ENCODE data around the gene HEXD. TPM values are rescaled to one million over a fixed set of nuclear protein-coding genes. Genes with fewer than 3 reads are reported as not detected.
"Not testable (repeated sequence)": the region's sequence is repeated elsewhere in the genome, so short reads cannot be mapped to it uniquely, and the experiment has no call there.

The HEXD gene
- polyA plus RNA-seq, 3 donors = 25.8 to 29.9 (median 28.5) TPM

DNA sequence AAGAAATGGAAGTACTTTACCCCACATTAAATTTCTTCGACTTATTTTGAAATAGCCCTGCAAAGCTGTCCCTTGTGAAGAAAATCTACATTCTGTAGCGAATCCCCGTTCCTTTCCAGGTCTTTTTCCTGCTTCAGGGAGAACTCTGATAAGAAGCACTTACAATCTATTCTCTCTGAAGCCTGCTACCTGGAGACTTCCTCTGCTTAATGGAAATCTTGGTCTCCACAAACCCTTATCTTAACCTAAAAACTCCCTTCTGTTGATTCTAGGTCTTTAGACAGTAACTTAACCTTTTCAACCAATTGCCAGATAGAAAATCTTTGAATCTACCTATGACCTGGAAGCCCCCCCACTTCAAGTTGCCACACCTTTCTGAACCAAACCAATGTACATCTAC lies 34.0 kb downstream of the HEXD start:
- DNase-seq (ENCODE audit: low read depth in 3 of 3, low spot score in 2 of 3) = no peak

DNA sequence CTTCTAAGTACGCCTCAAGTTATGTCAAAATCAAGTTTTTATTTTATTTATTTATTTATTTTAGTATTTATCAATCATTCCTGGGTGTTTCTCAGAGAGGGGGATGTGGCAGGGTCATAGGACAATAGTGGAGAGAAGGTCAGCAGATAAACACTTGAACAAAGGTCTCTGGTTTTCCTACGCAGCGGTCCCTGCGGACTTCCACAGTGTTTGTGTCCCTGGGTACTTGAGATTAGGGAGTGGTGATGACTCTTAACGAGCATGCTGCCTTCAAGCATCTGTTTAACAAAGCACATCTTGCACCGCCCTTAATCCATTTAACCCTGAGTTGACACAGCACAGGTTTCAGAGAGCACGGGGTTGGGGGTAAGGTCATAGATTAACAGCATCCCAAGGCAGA lies 35.0 kb downstream of the HEXD start:
- DNase-seq (ENCODE audit: low read depth in 3 of 3, low spot score in 2 of 3) = not testable (repeated sequence)

GRCh38 chr17:82453706-82454105 lies 35.6 kb downstream of the HEXD start:
- DNase-seq (ENCODE audit: low read depth in 3 of 3, low spot score in 2 of 3) = not testable (repeated sequence)

DNA sequence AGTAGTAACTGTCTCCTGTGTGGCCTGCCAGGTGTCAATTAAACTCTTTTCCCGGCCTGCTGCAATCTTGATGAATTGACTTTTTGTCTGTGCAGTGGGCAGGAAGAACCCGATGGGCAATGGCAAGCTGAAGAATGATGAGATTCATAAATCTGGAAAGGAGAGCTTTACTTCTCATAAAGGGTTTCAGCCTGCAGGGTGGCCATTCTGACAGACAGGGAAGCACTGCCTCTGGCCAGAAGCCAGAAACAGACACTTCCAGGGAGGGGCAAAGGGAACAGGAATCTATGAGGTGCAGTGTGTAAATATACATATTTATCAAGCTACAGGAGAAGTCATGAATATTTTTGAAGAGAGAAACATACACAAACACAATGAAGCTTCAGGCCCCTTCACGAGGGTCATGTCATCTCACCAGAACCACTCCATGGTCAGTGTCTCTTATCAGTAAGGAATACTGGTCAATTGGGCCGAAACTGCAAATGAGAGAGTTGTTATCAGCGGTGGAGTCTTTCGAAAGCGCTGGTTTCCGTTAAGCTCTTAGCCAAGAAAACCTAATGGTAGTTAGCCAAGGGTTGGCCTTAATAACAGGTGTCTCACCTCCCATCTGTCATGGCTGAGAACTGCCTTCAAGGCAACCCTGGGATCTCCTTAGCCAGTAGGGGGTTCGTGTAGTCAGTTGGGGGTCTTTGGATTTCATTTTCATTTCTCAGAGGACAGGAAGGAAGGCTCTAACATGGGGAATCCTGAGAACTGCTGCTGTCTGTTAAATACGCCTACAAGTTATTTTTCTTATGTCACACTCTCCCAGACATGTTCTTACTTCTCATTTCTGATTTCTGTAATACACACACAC lies 39.2 kb downstream of the HEXD start:
- DNase-seq (ENCODE audit: low read depth in 3 of 3, low spot score in 2 of 3) = no peak

DNA sequence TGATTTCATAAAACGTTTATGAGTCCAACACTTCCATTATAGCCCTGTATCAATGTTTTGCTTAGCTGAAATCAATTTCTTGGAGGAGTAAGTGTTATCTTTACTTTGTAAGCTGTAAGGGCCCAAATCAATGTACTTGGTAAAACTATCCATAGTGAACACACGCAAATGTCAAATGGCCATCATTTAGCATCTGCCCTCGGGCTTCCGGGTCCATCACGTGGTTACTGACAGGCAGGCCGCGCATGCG lies 39.7 kb downstream of the HEXD start:
- DNase-seq (ENCODE audit: low read depth in 3 of 3, low spot score in 2 of 3) = peak in 1 of 3 donors; percentile 76

DNA sequence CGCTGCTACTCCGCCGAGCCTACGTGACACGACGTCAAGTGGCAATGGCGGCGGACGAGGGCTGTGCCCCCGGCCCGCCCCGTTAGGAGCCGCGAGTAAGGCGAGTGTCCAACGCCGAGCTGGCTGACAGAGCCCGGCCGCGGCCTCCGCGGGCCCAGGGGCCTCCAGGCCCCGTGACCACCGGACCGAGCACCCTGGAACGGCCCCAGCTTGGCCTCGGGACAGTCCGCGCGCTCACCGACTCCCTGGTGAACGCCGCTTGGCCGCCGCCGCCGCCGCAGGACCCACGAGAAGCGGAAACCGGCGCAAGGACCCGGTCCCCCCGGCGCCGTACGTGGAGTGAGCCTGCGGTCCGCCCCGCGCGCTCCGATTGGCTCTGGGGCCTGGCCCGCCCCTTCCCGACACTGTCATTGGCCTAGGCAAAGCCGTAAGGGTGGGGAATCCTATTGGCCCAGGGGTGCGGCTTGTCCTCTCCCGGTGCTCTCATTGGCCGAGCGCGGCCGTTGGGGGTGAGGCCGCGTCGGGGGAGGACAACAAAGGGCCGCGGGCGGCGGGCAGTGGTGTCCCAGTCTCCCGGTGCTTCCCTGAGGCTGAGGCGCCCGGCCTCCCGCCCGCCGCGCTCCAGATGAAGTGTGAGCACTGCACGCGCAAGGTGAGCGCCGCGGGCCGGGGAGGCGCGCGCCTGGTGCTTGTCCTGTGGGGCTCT lies 40.2 kb downstream of the HEXD start, which contains the start of gene NARF:
TSS of gene NARF (plus strand) at position 563 of the 706 bp plus-strand sequence. CDS start at position 626, 63 bp downstream.
- DNase-seq (ENCODE audit: low read depth in 3 of 3, low spot score in 2 of 3) = peak; percentile 86 to 96 (median 90)

GRCh38 chr17:82458885-82459424 lies 40.8 kb downstream of the HEXD start:
- DNase-seq (ENCODE audit: low read depth in 3 of 3, low spot score in 2 of 3) = no peak

DNA sequence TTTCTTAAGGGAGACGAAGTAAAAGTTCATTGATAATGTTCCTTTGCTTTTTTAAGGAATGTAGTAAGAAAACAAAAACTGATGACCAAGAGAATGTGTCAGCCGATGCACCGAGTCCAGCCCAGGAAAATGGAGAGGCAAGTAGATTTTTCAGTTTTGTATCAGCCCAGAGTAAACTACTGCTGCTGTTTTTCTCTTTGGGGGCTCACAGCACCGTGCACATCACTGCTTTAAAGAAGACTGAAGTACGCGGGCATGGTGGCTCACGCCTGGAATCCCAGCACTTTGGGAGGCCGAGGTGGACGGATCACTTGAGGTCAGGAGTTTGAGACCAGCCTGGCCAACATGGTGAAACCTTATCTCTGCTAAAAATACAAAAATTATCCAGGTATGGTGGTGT lies 41.8 kb downstream of the HEXD start:
- DNase-seq (ENCODE audit: low read depth in 3 of 3, low spot score in 2 of 3) = not testable (repeated sequence)

DNA sequence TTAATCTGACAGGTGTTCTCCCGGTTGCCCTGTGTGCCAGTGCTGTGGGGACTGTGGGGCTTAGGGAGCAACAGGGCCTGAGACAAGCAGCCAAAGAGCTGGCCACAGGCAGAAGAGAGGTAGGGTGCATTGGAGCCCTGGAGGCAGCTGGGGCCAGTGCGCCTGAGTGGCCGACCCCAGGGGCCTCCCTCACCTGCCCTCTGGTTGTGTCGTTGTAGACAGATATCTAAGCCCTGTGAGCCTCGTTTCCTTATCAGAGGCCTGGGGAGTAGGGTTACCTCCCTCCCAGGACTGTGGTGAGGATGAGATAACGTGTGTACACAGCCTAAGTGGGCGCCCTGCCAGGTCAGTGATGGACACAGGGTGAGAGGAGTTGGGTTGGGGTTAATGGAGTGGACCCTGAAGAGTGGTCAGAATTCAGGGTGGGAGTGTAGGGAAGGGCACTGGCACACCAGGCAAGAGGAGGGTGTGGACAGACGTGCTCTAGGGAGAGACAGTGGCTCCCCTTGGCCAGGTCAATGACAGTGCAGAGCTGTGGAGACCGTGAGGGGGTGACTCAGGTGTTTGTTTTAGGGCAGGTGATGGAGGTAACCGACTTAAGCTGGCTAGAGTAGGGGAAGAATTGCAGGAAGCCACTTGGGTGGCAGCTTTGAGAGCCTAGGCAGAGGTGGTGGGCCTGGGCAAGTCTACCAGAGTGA lies 43.8 kb downstream of the HEXD start:
- DNase-seq (ENCODE audit: low read depth in 3 of 3, low spot score in 2 of 3) = no peak

DNA sequence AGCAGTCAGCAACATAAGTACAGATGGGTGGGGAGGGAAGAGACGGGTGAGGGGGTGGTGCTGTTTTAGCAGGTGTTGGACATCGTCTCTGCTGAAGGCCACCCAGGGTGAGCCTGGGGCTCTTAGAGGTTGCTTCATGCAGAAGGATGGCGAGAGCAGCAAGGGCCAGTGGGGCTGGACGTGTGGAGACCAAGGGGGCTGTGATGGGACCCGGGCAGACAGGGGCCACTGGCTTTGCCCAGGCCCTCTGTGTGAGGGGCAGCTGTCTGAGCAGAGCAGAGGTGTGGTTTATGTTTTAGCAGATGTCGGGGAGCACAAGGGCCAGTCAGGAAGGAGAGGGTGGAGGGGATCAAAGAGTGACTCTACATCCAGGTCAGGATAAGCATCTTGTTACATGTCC lies 45.2 kb downstream of the HEXD start:
- DNase-seq (ENCODE audit: low read depth in 3 of 3, low spot score in 2 of 3) = no peak

GRCh38 chr17:82463925-82464566 lies 45.9 kb downstream of the HEXD start:
- DNase-seq (ENCODE audit: low read depth in 3 of 3, low spot score in 2 of 3) = no peak

DNA sequence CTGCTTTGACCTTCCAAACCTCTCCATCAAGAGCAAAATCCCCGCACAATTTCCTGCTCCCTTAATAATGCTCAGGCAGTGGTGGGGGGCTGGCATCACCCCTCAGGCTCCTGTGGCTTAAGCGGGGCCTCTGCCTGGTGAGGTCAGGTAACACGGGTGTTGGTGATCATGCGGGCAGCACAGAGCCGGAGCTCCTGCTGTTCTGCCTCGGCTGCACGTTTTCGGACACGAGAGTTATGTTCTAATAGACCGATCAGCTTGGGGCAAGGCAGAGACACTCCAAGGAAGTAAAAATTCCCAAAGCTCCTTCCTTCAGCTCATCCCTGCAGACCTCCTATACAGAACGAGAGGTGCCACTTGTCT lies 46.4 kb downstream of the HEXD start:
- DNase-seq (ENCODE audit: low read depth in 3 of 3, low spot score in 2 of 3) = no peak

GRCh38 chr17:82465023-82465603 lies 47.0 kb downstream of the HEXD start:
- DNase-seq (ENCODE audit: low read depth in 3 of 3, low spot score in 2 of 3) = no peak

- DNase-seq (ENCODE audit: low read depth in 3 of 3, low spot score in 2 of 3) = no peak
Measured at GRCh38 chr17:82468692-82469091, 50.5 kb downstream of the HEXD start.

GRCh38 chr17:82470065-82470464 lies 51.9 kb downstream of the HEXD start:
- DNase-seq (ENCODE audit: low read depth in 3 of 3, low spot score in 2 of 3) = no peak

DNA sequence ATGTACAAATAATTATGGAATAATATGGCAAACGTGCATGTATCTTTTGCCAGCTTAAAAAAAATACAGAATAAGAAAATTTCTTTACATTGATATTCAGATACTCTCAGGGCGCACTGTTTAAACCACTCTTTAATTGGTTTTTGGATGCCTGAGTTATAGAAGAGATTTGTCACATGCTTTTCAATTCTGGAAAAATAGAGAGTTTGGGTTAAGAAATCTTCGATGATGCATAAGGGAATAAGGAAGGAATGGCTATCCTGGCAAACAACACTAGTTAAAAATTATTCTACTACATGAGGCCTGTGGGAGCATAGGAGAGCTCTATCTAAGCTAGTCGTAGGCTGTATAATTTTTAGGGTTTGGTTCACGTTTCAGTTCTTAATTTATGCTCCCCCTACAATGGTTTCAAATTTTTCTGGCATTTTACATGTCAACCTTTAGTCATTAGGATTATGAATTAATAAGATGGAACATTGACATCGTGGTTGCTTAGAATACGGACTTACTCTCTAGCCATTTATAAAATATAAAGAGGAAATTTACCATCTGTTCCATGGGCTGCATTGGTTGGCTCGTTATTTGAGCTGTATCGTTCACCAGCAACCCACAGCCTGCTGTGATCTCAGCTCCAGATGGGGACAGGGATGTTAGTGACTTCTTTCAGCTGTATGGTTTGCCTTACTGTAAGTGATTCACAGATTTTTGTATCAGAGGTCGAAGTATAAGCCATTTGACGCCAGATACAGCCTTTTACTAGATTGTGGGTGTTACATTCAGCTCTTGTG lies 56.3 kb downstream of the HEXD start:
- DNase-seq (ENCODE audit: low read depth in 3 of 3, low spot score in 2 of 3) = no peak

GRCh38 chr17:82475458-82475857 lies 57.3 kb downstream of the HEXD start:
- DNase-seq (ENCODE audit: low read depth in 3 of 3, low spot score in 2 of 3) = no peak

- DNase-seq (ENCODE audit: low read depth in 3 of 3, low spot score in 2 of 3) = no peak
Measured at GRCh38 chr17:82477934-82478333, 59.8 kb downstream of the HEXD start.

GRCh38 chr17:82479602-82480001 lies 61.5 kb downstream of the HEXD start:
- DNase-seq (ENCODE audit: low read depth in 3 of 3, low spot score in 2 of 3) = no peak

GRCh38 chr17:82480318-82480717 lies 62.2 kb downstream of the HEXD start:
- no peak for DNase-seq (ENCODE audit: low read depth in 3 of 3, low spot score in 2 of 3)

All from right renal cortex interstitium (tissue), 3 donors.